A673 (cell line): Measurements from ENCODE around the gene PDGFD.

Experiments
- CTCF ChIP-seq: fragments of 300-800, 200-600 bp; sonication (generic); conservative IDR thresholded peaks from 2 replicates; pipeline ENCODE4 v1.5.1; 2017; ENCODE audit warnings: low read depth, mild to moderate bottlenecking, antibody characterized with exemption, low read length, moderate library complexity, mixed read lengths
- EZH2 ChIP-seq: fragments of 200-600 bp; sonication (generic); IDR thresholded peaks from 2 replicates; pipeline ENCODE4 v1.6.1; 2017; ENCODE audit warnings: borderline replicate concordance, low read depth, mild to moderate bottlenecking, mixed read lengths, antibody characterized with exemption, low read length; ENCODE audit not compliant: poor library complexity, severe bottlenecking

DNA sequence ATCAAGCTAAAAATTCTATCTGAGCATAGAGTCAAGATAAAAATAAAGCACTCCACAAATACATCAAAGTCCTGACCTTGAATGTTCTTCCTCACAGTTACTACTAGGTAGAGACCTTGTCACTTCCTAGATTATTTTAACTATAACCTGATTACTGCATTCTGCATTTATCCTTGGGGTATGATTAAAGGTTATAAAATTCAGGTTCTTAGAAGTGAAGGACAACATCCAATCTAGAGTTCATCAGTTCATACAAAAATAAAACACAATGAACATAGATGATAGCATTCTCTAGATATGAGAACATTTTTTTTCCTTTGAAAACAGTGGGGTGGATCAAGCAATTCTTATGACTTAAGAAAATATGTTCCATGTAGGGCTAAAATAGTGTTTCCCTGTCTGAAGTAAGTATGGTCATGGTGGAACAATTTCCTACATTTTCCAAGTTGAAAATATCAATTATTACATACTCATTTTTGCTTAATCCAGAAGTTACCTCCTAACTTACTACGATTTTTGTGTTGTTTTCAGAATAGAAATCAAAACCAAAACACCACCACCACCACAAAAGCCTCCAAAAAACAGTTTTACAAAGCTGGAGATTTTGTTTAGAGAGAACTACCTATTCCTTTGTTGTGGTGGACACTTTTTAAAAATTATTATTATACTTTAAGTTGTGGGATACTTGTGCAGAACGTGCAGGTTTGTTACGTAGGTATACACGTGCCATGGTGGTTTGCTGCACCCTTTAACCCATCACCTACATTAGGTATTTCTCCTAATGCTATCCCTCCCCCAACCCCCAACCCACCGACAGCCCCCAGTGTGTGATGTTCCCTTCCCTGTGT lies 239.6 kb downstream of the PDGFD start:
- TF ChIP-seq CTCF (no peak), EZH2 (no peak)
